ENCODE measurements around the gene ATF7.

GRCh38 chr12:53560351-53560750, 65.8 kb downstream of the ATF7 start:
- TF ChIP-seq POLR2AphosphoS5 (IDR thresholded peaks at IDR 0.05; ENCODE audit: low read depth, low read length) (no peak), SPI1 (IDR thresholded peaks at IDR 0.05; ENCODE audit: low read depth, low read length) (no peak), POLR2A (IDR thresholded peaks at IDR 0.05; ENCODE audit: low read depth, low read length) (no peak), TAF1 (IDR thresholded peaks at IDR 0.05; ENCODE audit: low read depth, low read length) (no peak), POU2F2 (IDR thresholded peaks at IDR 0.05; ENCODE audit: low read depth, low read length) (no peak)
